GM21737 (cell line): Measurements from ENCODE around the gene HTN1.
A peak's percentile ranks its signal among the peaks of the same experiment; 100 is the strongest.
"Not testable (repeated sequence)": the region's sequence is repeated elsewhere in the genome, so short reads cannot be mapped to it uniquely, and the experiment has no call there.

ENCODE experiments used
- ATAC-seq: cut with Tn5 transposase; IDR thresholded peaks from one replicate; pipeline ENCODE4 v1.9.1; 2021; ENCODE audit warnings: mild to moderate bottlenecking, moderate library complexity; ENCODE audit not compliant: unreplicated experiment

The HTN1 gene

GRCh38 chr4:70050138-70050537 is at the start of gene HTN1:
Gene HTN1 (plus strand): TSS chr4:70050438. CDS start chr4:70053077, 2,639 bp downstream.
- ATAC-seq = not testable (repeated sequence)

DNA sequence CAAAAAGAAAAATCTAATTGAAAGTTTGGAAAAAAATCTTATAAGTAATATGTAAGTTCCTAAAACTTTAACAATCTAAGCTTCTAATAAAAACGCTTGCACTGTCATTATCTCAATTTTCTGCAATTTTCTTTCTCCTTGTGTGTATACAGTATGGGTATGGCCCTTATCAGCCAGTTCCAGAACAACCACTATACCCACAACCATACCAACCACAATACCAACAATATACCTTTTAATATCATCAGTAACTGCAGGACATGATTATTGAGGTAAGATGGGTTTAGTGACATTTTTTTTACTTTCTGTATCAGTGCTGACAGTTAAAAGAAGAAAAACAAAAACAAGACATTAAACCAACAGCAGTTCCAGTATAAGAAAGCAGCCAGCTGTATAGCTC is 49.5 kb upstream of the HTN1 start:
- no peak for ATAC-seq

DNA sequence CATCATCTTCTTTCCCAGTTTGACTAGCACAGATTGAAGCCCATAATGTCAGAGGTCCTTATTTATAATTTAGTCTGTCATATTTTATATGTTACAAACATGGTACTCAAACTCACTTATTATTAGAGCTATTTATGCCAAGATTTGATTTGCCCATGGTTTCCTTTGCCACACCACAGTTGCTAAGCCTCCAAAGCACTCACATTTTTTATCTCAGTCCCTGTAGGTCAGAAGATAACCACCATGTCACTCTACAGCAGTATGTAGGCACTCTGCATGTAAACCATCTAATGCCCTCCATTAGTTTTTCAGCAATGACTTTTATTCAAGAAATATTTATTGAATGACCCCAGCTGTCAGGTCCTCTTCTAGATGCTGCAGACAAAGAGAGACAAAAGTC is 47.7 kb upstream of the HTN1 start:
- no peak for ATAC-seq

DNA sequence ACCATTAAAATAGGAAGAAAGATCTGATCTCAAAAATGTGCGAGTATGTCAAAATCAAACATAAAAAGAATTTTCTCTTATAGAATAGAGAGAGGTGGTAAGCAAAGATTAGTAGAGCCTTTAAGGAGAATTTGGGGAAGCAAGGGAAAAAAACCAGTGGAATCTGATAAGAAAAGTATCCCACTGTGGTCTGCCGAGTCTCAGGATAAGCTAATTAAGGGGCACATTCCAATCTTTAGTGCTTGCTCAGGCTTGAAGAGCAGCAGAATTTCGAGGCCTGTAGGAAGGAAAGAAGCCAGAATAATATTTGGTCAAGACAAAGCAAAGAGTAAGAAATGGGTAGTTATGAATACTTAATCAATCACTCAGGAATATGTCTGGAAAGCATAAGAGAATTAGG is 41.5 kb upstream of the HTN1 start:
- no peak for ATAC-seq

GRCh38 chr4:70019006-70019405 is 31.2 kb upstream of the HTN1 start:
- ATAC-seq = not testable (repeated sequence)

DNA sequence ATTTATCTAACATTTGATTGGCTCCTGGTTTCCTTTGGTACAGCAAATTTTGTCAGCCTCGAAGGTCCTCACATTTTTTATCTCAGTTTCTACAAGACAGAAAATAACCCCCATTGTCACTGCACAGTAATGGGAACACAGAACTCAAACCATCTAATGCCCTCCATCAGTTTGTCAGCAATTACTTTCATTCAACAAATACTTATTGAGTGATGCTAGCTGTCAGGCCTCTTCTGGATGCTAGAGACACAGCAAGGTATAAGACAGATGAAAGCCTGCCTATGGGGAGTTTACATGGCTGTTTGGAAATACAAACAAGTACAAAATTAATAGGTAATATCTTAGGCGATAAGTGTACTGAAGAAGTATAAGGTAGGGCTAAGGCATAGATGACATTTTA is 27.0 kb upstream of the HTN1 start:
- no peak for ATAC-seq

DNA sequence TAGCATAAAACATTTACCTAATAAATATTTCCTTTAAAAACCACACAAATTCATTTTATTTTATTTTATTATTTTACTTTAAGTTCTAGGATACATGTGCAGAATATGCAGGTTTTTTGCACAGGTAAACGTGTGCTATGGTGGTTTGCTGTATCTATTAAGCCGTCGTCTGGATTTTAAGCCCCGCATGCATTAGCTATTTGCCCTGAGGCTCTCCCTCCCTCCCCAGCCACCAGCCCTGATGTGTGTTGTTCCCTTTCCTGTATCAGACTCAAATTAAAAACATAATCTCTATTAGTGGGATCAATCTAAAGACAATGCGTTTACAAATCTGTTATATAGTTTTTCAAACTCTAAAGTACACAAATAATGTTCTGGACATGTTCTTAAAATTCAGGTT is 23.2 kb upstream of the HTN1 start:
- no peak for ATAC-seq

DNA sequence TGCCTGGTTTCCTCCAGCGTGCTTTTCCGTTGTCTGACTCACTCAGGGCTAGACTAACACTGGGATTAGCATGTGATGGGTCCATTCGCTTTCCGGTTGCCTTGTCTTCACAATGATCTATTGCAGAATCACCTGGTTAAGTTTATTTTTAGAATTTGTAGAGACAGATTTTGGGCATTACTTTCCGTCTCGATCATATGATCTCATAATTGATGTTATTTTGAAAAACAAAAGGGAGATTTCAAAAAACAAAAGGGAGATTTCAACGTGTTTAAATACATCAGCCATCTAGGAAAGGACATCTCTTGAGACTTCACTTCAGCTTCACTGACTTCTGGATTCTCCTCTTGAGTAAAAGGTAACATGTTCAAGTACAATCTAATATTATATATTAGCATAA is 22.1 kb upstream of the HTN1 start, which contains the start of gene HTN3:
Gene HTN3 (plus strand): TSS at position 301 of the 400 bp plus-strand sequence. CDS start 2,282 bp downstream, outside the sequence.
- not testable (repeated sequence) for ATAC-seq

- ATAC-seq = not testable (repeated sequence)
These were observed 12.7 kb upstream of the HTN1 start for GRCh38 chr4:70037559-70037958.

DNA sequence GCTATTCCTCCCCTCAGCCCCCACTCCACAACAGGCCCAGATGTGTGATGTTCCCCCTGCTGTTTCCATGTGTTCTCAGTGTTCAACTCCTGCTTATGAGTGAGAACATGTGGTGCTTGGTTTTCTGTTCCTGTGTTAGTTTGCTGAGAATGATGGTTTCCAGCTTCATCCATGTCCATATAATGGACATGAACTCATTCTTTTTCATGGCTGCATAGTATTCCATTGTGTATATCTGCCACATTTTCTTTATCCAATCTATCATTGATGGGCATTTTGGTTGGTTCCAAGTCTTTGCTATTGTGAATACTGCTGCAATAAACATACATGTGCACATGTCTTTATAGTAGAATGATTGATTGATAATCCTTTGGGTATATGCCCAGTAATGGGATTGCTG is 10.3 kb upstream of the HTN1 start:
- ATAC-seq = not testable (repeated sequence)

- ATAC-seq = no peak
These were observed 8.5 kb upstream of the HTN1 start for GRCh38 chr4:70041652-70042286.

GRCh38 chr4:70056534-70056933 is 6.3 kb downstream of the HTN1 start:
- not testable (repeated sequence) for ATAC-seq

DNA sequence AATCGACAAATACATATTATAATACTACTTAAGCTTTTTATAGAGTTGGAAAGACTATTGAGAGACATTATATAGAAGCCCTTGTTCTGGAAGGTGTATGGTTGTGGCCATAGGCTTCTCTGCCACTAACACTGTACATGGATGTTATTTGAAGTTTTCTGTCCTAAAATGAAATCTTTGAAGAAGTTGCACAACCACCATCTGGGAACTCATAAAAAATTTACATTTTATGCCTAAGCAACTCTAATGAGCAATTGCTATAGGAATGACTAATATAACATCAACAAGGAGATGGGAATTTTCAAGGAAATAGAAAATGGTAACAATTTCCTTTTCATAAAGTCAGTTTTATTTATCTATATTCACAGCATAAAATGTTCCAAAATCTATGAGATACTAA is 7.4 kb downstream of the HTN1 start:
- no peak for ATAC-seq

- no peak for ATAC-seq
These were observed 8.9 kb downstream of the HTN1 start for GRCh38 chr4:70059149-70059548.

- ATAC-seq = peak; percentile 93
These were observed 11.8 kb downstream of the HTN1 start for GRCh38 chr4:70062000-70062399.

DNA sequence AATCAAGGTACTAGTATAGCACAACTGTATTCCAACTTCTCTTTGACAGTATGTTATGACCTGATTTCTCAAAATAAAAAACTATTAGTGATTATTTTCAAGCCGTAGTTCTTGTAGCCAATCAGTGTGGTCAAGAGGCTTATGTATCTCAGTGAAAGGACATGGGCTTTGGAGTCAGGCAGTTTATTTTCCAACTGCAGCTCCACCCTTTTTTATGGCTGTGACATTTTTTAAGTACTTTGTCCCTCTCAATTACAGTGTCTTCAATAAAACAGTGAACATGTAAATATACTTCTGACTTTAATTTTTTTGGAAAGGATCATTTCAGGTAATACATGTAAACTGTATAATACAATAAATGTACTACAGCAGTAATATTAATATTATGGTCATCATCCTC is 30.0 kb downstream of the HTN1 start:
- ATAC-seq = no peak

GRCh38 chr4:70099206-70099605 is 49.0 kb downstream of the HTN1 start:
- no peak for ATAC-seq
